NCI-H748 (cell line): ENCODE measurements around the gene FASTKD3.

ENCODE experiments used
- DNase-seq: peaks from one replicate; lab custom pipeline; 2025; ENCODE audit not compliant: unreplicated experiment; lab: John Stamatoyannopoulos, UW

FASTKD3 gene

DNA sequence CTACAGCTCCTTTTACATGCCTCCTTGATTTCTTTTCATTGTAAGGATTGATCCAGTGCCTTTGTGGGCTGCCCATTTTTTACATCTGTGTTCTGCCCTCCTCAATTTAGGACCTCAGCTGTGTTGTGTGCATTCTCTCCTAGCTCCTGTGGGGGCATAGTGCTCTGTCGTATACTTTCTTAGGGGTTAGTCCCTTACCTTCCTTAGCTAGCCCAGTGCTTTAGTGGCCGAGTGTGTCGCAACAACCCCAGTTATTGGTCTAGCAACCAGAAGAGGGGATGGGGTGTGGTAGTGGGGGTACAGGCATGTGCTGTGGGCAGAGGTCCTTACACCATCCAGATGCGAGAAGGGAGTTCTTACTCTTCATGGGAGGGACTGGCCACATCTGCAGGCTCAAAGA lies 12.3 kb upstream of the FASTKD3 start:
- no peak for DNase-seq

DNA sequence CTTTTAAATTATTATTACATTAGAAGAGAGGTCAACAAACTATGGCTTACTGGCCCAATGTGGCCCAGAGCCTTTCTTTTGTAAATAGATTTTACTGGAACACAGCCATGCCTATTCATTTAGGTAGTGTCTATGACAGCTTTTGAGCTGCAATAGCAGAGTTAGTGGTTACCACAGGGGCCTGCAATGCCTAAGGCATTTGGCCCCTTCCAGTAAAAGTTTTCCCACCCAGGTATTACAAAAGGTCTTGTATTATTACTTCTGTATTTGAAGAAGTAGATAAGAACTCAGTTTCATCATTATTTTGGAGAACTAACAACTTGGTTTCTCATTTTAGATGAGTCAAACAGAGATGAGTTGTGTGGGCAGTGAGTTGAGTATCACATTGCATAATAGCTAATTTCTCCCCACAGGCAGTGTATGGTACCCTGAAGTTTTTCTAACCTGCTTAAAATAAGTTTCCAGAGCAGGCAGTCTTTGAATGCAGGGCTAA lies 9.6 kb upstream of the FASTKD3 start:
- DNase-seq = no peak

DNA sequence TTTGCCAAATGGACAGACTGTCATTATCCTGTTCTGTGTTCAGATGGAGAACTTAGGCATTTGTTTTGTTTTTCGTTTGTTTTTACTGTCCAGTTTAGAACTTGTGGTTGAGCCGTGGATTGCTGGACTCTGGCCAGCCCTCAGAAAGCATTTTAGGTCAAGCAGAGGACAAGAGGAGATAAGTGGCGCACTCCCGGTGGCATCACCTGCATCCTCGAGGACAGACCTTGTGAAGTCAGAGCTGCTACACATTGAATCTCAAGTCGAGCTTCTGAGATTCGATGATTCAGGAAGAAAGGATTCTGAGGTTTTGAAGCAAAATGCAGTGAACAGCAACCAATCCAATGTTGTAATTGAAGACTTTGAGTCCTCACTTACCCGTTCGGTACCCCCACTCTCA lies 9.0 kb upstream of the FASTKD3 start:
- no peak for DNase-seq

DNA sequence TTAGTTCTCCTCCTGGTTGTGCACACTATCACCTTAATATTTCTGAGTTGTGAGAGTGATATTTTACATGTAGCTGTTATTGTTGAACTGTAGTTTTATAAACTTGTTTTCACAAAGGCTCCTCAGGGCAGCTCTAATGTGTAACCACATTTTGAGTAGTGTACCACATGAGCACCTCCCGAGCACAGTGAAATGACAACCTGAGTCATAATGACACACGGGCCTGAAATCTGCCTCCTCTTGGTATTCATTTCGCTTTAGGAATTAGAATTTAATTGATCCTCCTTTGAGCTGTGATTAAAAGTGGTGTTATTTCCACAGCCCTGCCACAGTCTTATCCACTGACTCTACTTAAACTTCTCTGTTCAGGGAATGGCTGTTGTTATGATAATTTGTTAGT lies 8.0 kb upstream of the FASTKD3 start:
- no peak for DNase-seq

- DNase-seq = no peak
Observed at GRCh38 chr5:7875151-7875550, 6.3 kb upstream of the FASTKD3 start.

- no peak for DNase-seq
Observed at GRCh38 chr5:7874639-7875038, 5.8 kb upstream of the FASTKD3 start.

DNA sequence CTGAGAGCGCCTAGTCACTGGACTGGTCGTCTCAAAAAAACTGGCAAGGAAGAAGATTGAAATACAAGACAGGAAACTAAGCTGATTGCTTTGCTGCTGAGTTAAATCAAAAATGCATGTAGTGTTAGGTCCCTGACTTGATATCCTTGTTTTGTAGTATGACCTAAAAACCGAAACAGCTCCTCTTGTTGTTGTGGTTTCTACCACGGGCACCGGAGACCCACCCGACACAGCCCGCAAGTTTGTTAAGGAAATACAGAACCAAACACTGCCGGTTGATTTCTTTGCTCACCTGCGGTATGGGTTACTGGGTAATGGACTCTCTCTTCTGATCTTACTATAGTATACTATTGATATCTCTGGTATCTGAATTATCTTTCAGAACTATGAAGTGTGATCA lies 4.4 kb upstream of the FASTKD3 start:
- no peak for DNase-seq

GRCh38 chr5:7872517-7873130 lies 3.8 kb upstream of the FASTKD3 start:
- DNase-seq = no peak

- no peak for DNase-seq
Observed at GRCh38 chr5:7871653-7872052, 2.8 kb upstream of the FASTKD3 start.

DNA sequence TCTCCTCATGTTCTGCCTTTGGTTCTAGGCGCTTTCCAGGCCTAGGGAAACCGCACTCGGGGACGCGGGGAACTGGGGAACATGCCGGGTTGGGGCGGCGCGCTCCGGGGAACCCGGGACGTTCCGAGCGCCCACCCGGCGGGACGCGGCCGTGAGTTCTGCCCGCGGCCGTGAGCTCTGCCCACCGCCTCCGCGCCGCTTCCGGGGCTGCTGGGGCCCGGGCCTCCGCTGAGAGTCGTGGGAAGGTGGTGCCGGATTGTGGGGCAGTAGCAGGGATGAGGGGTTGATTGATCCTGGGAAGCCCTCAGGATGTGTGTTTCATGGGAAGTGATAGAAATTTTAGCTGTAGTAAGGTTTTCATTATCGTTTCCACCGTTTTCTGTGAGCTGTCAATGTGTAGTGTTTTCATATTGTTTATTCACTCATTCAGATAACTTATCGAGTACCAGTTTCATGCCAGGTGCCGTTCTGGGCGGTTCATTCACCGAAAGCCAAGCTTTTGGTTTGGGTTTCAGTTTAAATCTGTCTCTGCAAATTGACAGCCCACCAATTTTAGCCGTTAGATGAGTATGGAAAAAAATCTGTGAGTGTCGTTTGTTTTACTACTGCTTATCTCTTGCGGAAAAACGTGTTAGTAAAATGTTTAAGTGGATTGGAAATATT lies 774 bp upstream of the FASTKD3 start:
- peak; percentile 64 for DNase-seq

DNA sequence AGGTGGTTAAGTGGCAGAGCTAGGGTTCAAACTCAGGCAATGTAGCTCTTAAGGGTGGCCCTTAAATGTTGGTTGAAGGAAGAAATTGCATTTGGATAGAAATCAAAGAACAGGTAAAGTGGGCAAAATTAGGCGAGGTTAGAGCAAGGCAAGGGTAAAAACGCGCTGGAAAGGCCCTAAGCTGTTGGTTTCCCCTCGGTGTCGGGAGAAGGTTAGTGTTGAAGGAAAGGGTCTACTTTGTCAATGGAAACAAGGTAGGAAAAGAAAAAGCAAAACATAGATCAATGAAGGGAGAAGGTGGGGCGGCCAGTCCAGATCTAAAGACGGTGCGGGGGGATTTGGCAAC lies 431 bp downstream of the FASTKD3 start:
- no peak for DNase-seq

- DNase-seq = peak; percentile 36
Observed at GRCh38 chr5:7867260-7867659, 1.6 kb downstream of the FASTKD3 start.

DNA sequence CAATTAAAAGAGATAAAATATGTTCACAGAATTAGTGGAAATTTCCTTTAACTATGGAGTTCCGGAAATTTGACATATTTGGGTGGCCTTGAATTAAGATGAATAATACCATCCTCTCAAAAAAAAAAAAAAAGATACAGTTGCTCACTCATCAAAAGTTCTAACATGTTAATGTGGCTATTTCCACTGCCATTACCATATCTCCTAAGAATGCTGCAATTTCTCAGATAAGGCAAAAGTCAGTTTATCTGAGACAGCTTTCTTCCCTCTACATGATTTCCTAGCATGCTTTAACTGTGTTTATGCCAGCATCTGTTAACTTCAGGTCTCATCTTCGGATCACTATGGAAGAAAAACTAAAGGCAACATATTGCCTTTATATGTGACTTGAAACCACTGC lies 2.6 kb downstream of the FASTKD3 start:
- no peak for DNase-seq

- no peak for DNase-seq
Observed at GRCh38 chr5:7857926-7858632, 10.8 kb downstream of the FASTKD3 start.

GRCh38 chr5:7857361-7857760 lies 11.5 kb downstream of the FASTKD3 start:
- no peak for DNase-seq

DNA sequence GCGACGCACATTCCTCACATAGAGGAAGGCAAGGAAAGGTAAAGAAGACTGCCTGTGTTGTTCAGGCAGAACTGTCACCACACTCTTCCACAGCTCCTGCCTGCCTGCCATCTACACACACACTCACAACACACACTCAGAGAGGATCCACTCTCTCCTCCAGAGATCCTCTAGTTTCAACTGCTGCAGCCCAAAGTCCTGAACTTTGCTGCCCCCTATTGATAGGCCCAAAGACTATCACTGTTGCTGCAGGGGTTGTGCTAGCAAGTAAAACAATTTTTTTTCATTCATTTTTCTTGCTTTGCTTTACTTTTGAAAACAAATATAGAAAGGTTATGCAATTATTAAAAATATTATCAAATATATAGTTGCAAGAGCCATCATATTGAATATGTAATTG lies 12.0 kb downstream of the FASTKD3 start:
- peak; percentile 85 for DNase-seq

- no peak for DNase-seq
Observed at GRCh38 chr5:7855611-7856010, 13.2 kb downstream of the FASTKD3 start.

- no peak for DNase-seq
Observed at GRCh38 chr5:7852988-7853387, 15.8 kb downstream of the FASTKD3 start.

- no peak for DNase-seq
Observed at GRCh38 chr5:7852542-7852941, 16.3 kb downstream of the FASTKD3 start.

DNA sequence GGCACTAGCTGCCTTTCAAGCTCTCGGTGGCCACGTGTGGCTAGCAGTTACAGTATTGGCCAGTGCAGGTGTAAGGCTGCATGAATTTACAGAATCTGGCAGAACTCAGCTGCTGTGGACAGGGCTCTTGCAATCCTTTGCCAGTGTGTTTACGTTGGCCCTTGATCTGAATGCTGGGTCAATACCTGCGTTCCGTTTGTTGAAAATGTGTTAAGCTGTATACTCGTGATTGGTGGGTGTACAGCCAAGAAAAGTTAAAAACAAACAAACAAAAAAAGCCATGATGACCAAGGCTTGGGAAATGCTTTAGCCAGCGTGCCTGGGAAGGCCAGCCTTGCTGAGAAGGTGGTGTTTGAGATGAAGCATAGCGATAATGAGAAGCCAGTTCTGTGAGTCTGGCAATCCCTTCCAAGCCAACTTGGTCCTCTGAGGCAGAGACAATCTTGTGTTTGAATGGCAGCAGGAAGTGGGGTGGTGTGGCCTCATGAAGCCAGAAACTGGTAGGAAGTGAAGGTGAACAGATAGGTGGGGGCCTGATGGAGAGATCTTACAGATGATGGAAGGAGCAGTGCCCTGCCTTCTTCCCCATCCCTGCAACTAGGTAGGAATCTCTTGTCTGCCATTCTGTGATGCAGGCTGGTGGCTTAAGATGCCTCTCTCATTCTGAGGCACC lies 17.1 kb downstream of the FASTKD3 start:
- peak; percentile 73 for DNase-seq

DNA sequence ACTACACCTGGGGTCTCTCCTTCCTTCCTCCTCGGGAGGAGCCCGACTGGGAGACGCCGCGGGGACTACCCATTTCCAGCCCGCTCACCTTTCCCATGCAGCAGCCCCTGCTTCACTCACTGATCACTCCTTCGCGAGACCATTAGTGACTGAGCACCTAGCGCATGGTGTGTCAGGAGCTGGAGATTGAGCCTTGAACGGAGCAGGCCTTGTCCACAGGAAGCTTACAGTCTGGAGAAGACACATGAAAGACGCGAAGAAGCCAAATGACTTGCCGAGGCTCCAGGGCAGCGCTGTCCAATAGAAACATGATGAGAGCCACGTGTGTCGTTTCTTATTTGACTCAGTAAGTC lies 17.6 kb downstream of the FASTKD3 start:
- no peak for DNase-seq
